Measurements from ENCODE around the gene UBE2V1.
A peak's percentile ranks its signal among the peaks of the same experiment; 100 is the strongest.

Gene UBE2V1

GRCh38 chr20:50052550-50053361, 60.2 kb downstream of the UBE2V1 start:
- H3K27ac ChIP-seq: peak overlapping the region; percentile 90
- no peaks in the 10 kb centered on the region for H3K36me3 ChIP-seq
- H3K9me3 ChIP-seq (ENCODE audit: severe bottlenecking): no peaks in the 10 kb centered on the region
- DNase-seq: peak; percentile 90
- TF ChIP-seq CTCF (IDR thresholded peaks at IDR 0.05; ENCODE audit: low read depth, low read length): no peak
- peak overlapping the region; percentile 11; the same call in 1 of the 2 replicates for H3K4me3 ChIP-seq (ENCODE audit: low read depth, low read length)
- H3K27me3 ChIP-seq (ENCODE audit: insufficient read depth, low read depth, severe bottlenecking): no peaks in the 10 kb centered on the region

- H3K4me3 ChIP-seq (ENCODE audit: low read depth, low read length): no peak overlapping the region
- TF ChIP-seq CTCF (IDR thresholded peaks at IDR 0.05; ENCODE audit: low read depth, low read length): no peak
- peak overlapping the region; percentile 90 for H3K27ac ChIP-seq
- no peak for DNase-seq
- no peaks in the 10 kb centered on the region for H3K27me3 ChIP-seq (ENCODE audit: insufficient read depth, low read depth, severe bottlenecking)
- no peaks in the 10 kb centered on the region for H3K9me3 ChIP-seq (ENCODE audit: severe bottlenecking)
- no peaks in the 10 kb centered on the region for H3K36me3 ChIP-seq
Observed at GRCh38 chr20:50050660-50051308, 62.2 kb downstream of the UBE2V1 start.

GRCh38 chr20:50050214-50050613, 62.7 kb downstream of the UBE2V1 start:
- DNase-seq: no peak
- Histone ChIP-seq H3K27me3 (ENCODE audit: insufficient read depth, low read depth, severe bottlenecking) (no peaks in the 10 kb centered on the region), H3K4me3 (ENCODE audit: low read depth, low read length) (no peak overlapping the region), H3K9me3 (ENCODE audit: severe bottlenecking) (no peaks in the 10 kb centered on the region), H3K27ac (no peak overlapping the region), H3K36me3 (no peaks in the 10 kb centered on the region)
- no peak for TF ChIP-seq CTCF (IDR thresholded peaks at IDR 0.05; ENCODE audit: low read depth, low read length)

GRCh38 chr20:50049442-50050026, 63.4 kb downstream of the UBE2V1 start:
- H3K4me3 ChIP-seq (ENCODE audit: low read depth, low read length): no peak overlapping the region
- no peaks in the 10 kb centered on the region for H3K27me3 ChIP-seq (ENCODE audit: insufficient read depth, low read depth, severe bottlenecking)
- H3K36me3 ChIP-seq: no peaks in the 10 kb centered on the region
- TF ChIP-seq CTCF (IDR thresholded peaks at IDR 0.05; ENCODE audit: low read depth, low read length): no peak
- H3K9me3 ChIP-seq (ENCODE audit: severe bottlenecking): no peaks in the 10 kb centered on the region
- no peak for DNase-seq
- no peak overlapping the region for H3K27ac ChIP-seq

GRCh38 chr20:50048420-50049166, 64.4 kb downstream of the UBE2V1 start:
- H3K27ac ChIP-seq: no peak overlapping the region
- DNase-seq: no peak

More at GRCh38 chr20:50048420-50049166, 64.4 kb downstream of the UBE2V1 start:
- TF ChIP-seq CTCF (IDR thresholded peaks at IDR 0.05; ENCODE audit: low read depth, low read length): no peak
- Histone ChIP-seq H3K4me3 (ENCODE audit: low read depth, low read length) (no peak overlapping the region), H3K9me3 (ENCODE audit: severe bottlenecking) (no peaks in the 10 kb centered on the region), H3K27me3 (ENCODE audit: insufficient read depth, low read depth, severe bottlenecking) (no peaks in the 10 kb centered on the region), H3K36me3 (no peaks in the 10 kb centered on the region)

Measured in WERI-Rb-1 (cell line).